Peyer's patch (tissue), 4 donors: ENCODE measurements around the gene MMAA. TPM values are rescaled to one million over a fixed set of nuclear protein-coding genes. Genes with fewer than 3 reads are reported as not detected.
"Not testable (repeated sequence)": the region's sequence is repeated elsewhere in the genome, so short reads cannot be mapped to it uniquely, and the experiment has no call there.

Experiments used
- DNase-seq, 3 donors: peaks; one replicate each; pipeline ENCODE4 v3.0.0-alpha.2; 2017 to 2019
- H3K27ac ChIP-seq, 4 donors: fragments of 200-600 bp; sonication (generic); one replicate each; pipeline ENCODE4 v1.5.1; 2016 to 2019
- H3K27me3 ChIP-seq, 2 donors: fragments of 200-600 bp; sonication (generic); one replicate each; pipeline ENCODE4 v1.5.1; 2019
- H3K36me3 ChIP-seq, 3 donors: fragments of 200-600 bp; sonication (generic); one replicate each; pipeline ENCODE4 v1.5.1; 2016 to 2019
- H3K4me1 ChIP-seq, 4 donors: fragments of 200-600 bp; sonication (generic); one replicate each; pipeline ENCODE4 v1.5.1; 2016 to 2019
- H3K4me3 ChIP-seq, 4 donors: fragments of 200-600 bp; sonication (generic); 1 replicate in 3 of 4; 2 replicates in 1 of 4; pipeline ENCODE4 v1.5.1; 2016 to 2019; ENCODE audit warnings: mild to moderate bottlenecking in 1 of 4
- H3K9me3 ChIP-seq, 4 donors: fragments of 200-600 bp; sonication (generic); one replicate each; pipeline ENCODE4 v1.5.1; 2016 to 2019; ENCODE audit warnings: mild to moderate bottlenecking in 1 of 4
- POLR2A ChIP-seq, 2 donors: fragments of 450-650 bp; IDR thresholded peaks; one replicate each; pipeline ENCODE4 v1.5.1; 2017; ENCODE audit warnings: antibody characterized with exemption in 2 of 2, mild to moderate bottlenecking in 2 of 2, moderate library complexity in 2 of 2
- total RNA-seq, 4 donors: library from RNA; depleted of rRNA; stranded (reverse); fragments of >200 nt; gene quantifications; one replicate each; pipeline ENCODE4 v1.1.0, GENCODE V29; 2016
- TF ChIP-seq, protein P1 (sequence below), 6 experiments: fragments of 450-650 bp in 4 of 6; fragments of 200-600 bp in 2 of 6; sonication (generic) in 1 of 6; IDR thresholded peaks; one replicate each; pipeline ENCODE4 v1.5.1; 2017 to 2019; ENCODE audit warnings: antibody characterized with exemption in 6 of 6, mild to moderate bottlenecking in 3 of 6, moderate library complexity in 1 of 6

Gene MMAA
- total RNA-seq, result 10 to 100 TPM in 1 of 4 donors, 1 to 10 TPM in 3; 8.3 to 11.6 (median 9.0) TPM

GRCh38 chr4:145618932-145619638 is at the start of gene MMAA:
Gene MMAA, plus strand, starts transcription at chr4:145619385. Its CDS starts 19,755 bp downstream, at chr4:145639140.
- peak; percentile 93 to 98 (median 96) for DNase-seq
- peak within 1 kb of the TSS; percentile 93 to 96 (median 94) for H3K27ac ChIP-seq
- H3K36me3 ChIP-seq, result no peaks in the 10 kb centered on the region
- no peaks in the 10 kb centered on the region for H3K9me3 ChIP-seq
- H3K27me3 ChIP-seq, result no peaks in the 10 kb centered on the region
- TF ChIP-seq POLR2A (IDR thresholded peaks at IDR 0.05), result peak; percentile 87 to 93
- TF ChIP-seq, protein P1, sequence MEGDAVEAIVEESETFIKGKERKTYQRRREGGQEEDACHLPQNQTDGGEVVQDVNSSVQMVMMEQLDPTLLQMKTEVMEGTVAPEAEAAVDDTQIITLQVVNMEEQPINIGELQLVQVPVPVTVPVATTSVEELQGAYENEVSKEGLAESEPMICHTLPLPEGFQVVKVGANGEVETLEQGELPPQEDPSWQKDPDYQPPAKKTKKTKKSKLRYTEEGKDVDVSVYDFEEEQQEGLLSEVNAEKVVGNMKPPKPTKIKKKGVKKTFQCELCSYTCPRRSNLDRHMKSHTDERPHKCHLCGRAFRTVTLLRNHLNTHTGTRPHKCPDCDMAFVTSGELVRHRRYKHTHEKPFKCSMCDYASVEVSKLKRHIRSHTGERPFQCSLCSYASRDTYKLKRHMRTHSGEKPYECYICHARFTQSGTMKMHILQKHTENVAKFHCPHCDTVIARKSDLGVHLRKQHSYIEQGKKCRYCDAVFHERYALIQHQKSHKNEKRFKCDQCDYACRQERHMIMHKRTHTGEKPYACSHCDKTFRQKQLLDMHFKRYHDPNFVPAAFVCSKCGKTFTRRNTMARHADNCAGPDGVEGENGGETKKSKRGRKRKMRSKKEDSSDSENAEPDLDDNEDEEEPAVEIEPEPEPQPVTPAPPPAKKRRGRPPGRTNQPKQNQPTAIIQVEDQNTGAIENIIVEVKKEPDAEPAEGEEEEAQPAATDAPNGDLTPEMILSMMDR (IDR thresholded peaks at IDR 0.05), result peak; percentile 36 to 66 (median 53)
- peak within 1 kb of the TSS; percentile 65 to 87 (median 70) for H3K4me3 ChIP-seq
- peaks cover 0 to 12% (median 0%) of the 10 kb centered on the region in 4 donors for H3K4me1 ChIP-seq

DNA sequence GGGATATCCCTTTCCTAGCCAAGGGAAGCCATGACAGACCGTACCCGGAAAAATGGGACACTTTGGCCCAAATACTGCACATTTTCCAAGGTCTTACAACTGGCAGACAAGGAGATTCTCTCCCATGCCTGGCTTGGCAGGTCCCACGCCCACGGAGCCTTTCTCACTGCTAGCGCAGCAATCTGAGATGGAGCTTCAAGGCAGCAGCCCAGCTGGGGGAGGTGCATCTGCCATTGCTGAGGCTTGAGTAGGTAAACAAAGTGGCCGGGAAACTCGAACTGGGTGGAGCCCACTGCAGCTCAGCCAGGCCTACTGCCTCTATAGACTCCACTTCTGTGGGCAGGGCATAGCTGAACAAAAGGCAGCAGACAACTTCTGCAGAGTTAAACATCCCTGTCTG is 44.6 kb upstream of the MMAA start:
- not testable (repeated sequence) for H3K4me1 ChIP-seq, H3K27me3 ChIP-seq, DNase-seq, H3K9me3 ChIP-seq, H3K4me3 ChIP-seq, H3K27ac ChIP-seq, H3K36me3 ChIP-seq

- no peak for TF ChIP-seq POLR2A (IDR thresholded peaks at IDR 0.05)
- TF ChIP-seq, protein P1 (IDR thresholded peaks at IDR 0.05), result no peak
- H3K4me3 ChIP-seq, result no peak overlapping the region
- no peaks in the 10 kb centered on the region for H3K27me3 ChIP-seq
- no peaks in the 10 kb centered on the region for H3K4me1 ChIP-seq
- H3K9me3 ChIP-seq, result no peaks in the 10 kb centered on the region
- no peak overlapping the region for H3K27ac ChIP-seq
- DNase-seq, result no peak
- H3K36me3 ChIP-seq, result no peaks in the 10 kb centered on the region
These were observed 38.3 kb upstream of the MMAA start for GRCh38 chr4:145580906-145581305.

DNA sequence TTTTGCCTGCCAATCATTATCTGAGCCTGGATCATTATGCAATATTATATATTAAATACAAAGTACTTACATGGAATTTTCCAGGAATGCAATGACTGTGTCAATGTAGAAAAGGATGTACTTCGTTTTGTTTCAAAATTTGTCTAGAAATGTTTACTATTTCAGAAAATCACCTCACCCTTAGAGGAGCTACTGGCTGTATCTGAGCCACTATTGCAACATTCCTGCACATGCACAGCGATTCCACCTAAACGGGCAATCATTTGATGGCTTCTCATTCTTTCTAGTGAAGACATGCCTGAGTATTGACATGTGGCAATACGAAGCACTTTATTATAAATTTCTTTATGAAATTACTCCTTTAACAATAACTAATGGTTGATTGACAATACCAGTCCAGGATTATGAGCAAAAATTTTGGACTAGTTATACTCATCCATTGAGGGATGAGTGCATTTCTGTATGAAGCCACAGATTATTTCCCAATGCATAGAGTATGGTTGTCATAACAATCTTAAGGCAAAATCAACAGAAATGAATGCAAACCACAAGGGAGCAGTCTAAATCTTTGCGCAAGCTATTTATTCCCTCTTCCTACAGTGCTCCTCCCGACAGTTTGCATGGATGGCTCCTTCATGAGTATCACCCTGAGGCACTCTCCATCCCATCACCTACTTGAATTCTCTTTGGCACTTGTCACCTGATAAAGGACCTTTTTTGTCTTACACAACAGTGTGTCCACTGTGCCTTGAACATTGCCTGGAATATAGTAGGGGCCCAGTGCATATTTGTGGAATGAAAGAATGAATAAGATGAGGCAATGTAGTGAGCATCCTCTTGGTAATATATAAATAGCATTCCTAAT is 35.8 kb upstream of the MMAA start:
- Histone ChIP-seq H3K9me3 (no peaks in the 10 kb centered on the region), H3K27me3 (no peaks in the 10 kb centered on the region), H3K27ac (no peak overlapping the region), H3K4me3 (no peak overlapping the region), H3K4me1 (no peaks in the 10 kb centered on the region), H3K36me3 (no peaks in the 10 kb centered on the region)
- DNase-seq, result no peak
- TF ChIP-seq, protein P1 (IDR thresholded peaks at IDR 0.05), result no peak
- TF ChIP-seq POLR2A (IDR thresholded peaks at IDR 0.05), result no peak

- Histone ChIP-seq H3K4me3 (no peak overlapping the region), H3K27ac (no peak overlapping the region), H3K36me3 (no peaks in the 10 kb centered on the region), H3K9me3 (no peaks in the 10 kb centered on the region), H3K4me1 (no peaks in the 10 kb centered on the region), H3K27me3 (no peaks in the 10 kb centered on the region)
- no peak for DNase-seq
- TF ChIP-seq, protein P1 (IDR thresholded peaks at IDR 0.05), result no peak
- no peak for TF ChIP-seq POLR2A (IDR thresholded peaks at IDR 0.05)
These were observed 32.0 kb upstream of the MMAA start for GRCh38 chr4:145587088-145587754.

GRCh38 chr4:145589381-145589780 is 29.8 kb upstream of the MMAA start:
- H3K27ac ChIP-seq, H3K4me1 ChIP-seq, DNase-seq, H3K4me3 ChIP-seq, H3K36me3 ChIP-seq, H3K27me3 ChIP-seq, H3K9me3 ChIP-seq: not testable (repeated sequence)
